OCI-LY1 (cell line): ENCODE data around the gene FAIM2.

Experiments
- CTCF ChIP-seq: fragments of 200-600 bp; sonication (generic), shearing (Covaris generic); IDR thresholded peaks from 2 replicates; pipeline ENCODE4 v1.5.1; 2017; ENCODE audit warnings: mild to moderate bottlenecking, antibody characterized with exemption, low read length, moderate library complexity, mixed read lengths
- EZH2 ChIP-seq: fragments of 200-600 bp; sonication (generic), shearing (Covaris generic); IDR thresholded peaks from 2 replicates; pipeline ENCODE4 v1.8.0; 2017; ENCODE audit warnings: borderline replicate concordance, mixed run types, mild to moderate bottlenecking, antibody characterized with exemption, low read length, moderate library complexity, mixed read lengths

GRCh38 chr12:49939707-49940106 lies 36.0 kb upstream of the FAIM2 start:
- TF ChIP-seq CTCF (no peak), EZH2 (no peak)
